Kidney (tissue), 14 donors: ENCODE results near the gene SLC22A9. TPM values are rescaled to one million over a fixed set of nuclear protein-coding genes. Genes with fewer than 3 reads are reported as not detected.

ENCODE experiments used
- DNase-seq, 5 donors: peaks; one replicate each; pipeline ENCODE4 v3.0.0-alpha.2; 2013 to 2020
- FAIRE-seq: peaks from 2 replicates; lab custom pipeline; 2012; peaks lifted over from hg19 to GRCh38; lab: Jason Lieb, UNC
- H3K27ac ChIP-seq, 2 donors: one replicate each; pipeline ENCODE4 v1.7.0; 2013; ENCODE audit warnings: low read depth in 2 of 2, low read length in 2 of 2, inconsistent platforms in 1 of 2
- H3K27me3 ChIP-seq: one replicate; pipeline ENCODE4 v1.7.1; 2013; ENCODE audit warnings: low read length, inconsistent platforms; ENCODE audit not compliant: control insufficient read depth, insufficient read depth
- H3K36me3 ChIP-seq, 3 donors: one replicate each; pipeline versions ENCODE4 v1.7.0 to v1.7.1; 2013; ENCODE audit warnings: low read length in 3 of 3, control low read depth in 1 of 3, inconsistent platforms in 1 of 3; ENCODE audit not compliant: insufficient read depth in 3 of 3, control insufficient read depth in 2 of 3
- H3K4me1 ChIP-seq, 3 donors: one replicate each; pipeline versions ENCODE4 v1.7.0 to v1.7.1; 2013; ENCODE audit warnings: low read length in 3 of 3, inconsistent platforms in 1 of 3, low read depth in 1 of 3; ENCODE audit not compliant: control insufficient read depth in 2 of 3, insufficient read depth in 2 of 3
- H3K4me3 ChIP-seq, 3 donors: one replicate each; pipeline versions ENCODE4 v1.7.0 to v1.8.1; 2013; ENCODE audit warnings: low read length in 3 of 3, control low read depth in 1 of 3, inconsistent platforms in 1 of 3
- H3K9ac ChIP-seq, 3 donors: one replicate each; pipeline versions ENCODE4 v1.7.0 to v1.7.1; 2013; ENCODE audit warnings: low read length in 3 of 3, control low read depth in 1 of 3, inconsistent platforms in 1 of 3
- H3K9me3 ChIP-seq, 3 donors: one replicate each; pipeline versions ENCODE4 v1.7.0 to v1.7.1; 2013; ENCODE audit warnings: low read length in 3 of 3, control low read depth in 1 of 3, inconsistent platforms in 1 of 3; ENCODE audit not compliant: control insufficient read depth in 2 of 3, insufficient read depth in 1 of 3
- CTCF ChIP-seq: IDR thresholded peaks from 3 replicates; pipeline ENCODE4 v1.5.1; 2012; ENCODE audit warnings: mild to moderate bottlenecking, moderate library complexity, borderline replicate concordance; ENCODE audit not compliant: insufficient read depth; ENCODE audit errors: extremely low read depth
- intact Hi-C: fragments of 100-400 bp; cut with DNase I; formaldehyde crosslinking; loops from one replicate; pipeline ENCODE4 v1.11.1; 2022
- polyA plus RNA-seq: library from polyadenylated mRNA; stranded (reverse); fragments of 350-450 nt; fragmentation: Illumina TruSeq; extraction: RNeasy Lipid Tissue Mini Kit (QIAGEN cat#74804); gene quantifications from one replicate; pipeline ENCODE4 v1.2.3, GENCODE V29; 2014; ENCODE audit warnings: low read depth, low replicate concordance; ENCODE audit not compliant: insufficient read depth
- total RNA-seq: library from RNA; stranded (reverse); fragmentation: NEBNext Ultra II Directional; extraction: Animal tissue kit (Norgen Biotek cat#: 25700); gene quantifications from one replicate; pipeline ENCODE4 v1.2.1, GENCODE V29; 2021
- donor health status: control.
- donor health status: control.
- donor health status: control.
- donor health status: control.
- donor health status: control.
- donor health status: DM: yes; HTN: yes; CAD: no.
- donor health status: Normal renal cell carcinoma (clear cell type).

Gene SLC22A9
- total and polyA plus RNA-seq, 2 donors from 2014 or later = not detected

DNA sequence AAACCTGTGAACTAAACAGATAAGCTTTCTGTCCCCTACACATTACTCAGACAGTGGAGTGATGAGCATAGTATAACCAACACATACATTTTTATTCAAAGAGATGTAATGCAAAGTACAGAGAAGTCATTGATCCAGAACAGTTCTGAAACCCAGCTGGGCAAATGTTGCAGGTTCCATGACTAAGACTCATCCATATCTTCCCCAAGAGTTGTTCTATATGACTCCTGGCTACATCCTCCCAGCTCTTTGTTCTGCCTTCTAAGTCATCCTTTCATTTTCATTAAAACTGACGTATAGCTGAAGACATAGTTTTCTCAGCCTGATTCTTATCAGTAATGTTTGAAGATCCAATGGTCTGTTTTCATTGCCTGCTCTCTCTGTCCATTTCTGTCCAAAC is 74.1 kb downstream of the SLC22A9 start:
- Histone ChIP-seq H3K4me1 (no peaks in the 10 kb centered on the region), H3K36me3 (no peaks in the 10 kb centered on the region), H3K9me3 (no peaks in the 10 kb centered on the region), H3K4me3 (no peak overlapping the region), H3K27ac (no peak overlapping the region), H3K9ac (no peak overlapping the region), H3K27me3 (no peaks in the 10 kb centered on the region)
- FAIRE-seq = no peak
- DNase-seq = no peak
- intact Hi-C loops = no loop called here
- no peak for TF ChIP-seq CTCF

GRCh38 chr11:63444160-63444559 is 74.6 kb downstream of the SLC22A9 start:
- no peak for DNase-seq
- no peaks in the 10 kb centered on the region for H3K36me3 ChIP-seq
- H3K4me3 ChIP-seq = no peak overlapping the region
- H3K4me1 ChIP-seq = no peaks in the 10 kb centered on the region
- intact Hi-C loops = no loop called here
- FAIRE-seq = no peak
- H3K9ac ChIP-seq = no peak overlapping the region
- no peaks in the 10 kb centered on the region for H3K9me3 ChIP-seq
- TF ChIP-seq CTCF = no peak
- no peaks in the 10 kb centered on the region for H3K27me3 ChIP-seq
- no peak overlapping the region for H3K27ac ChIP-seq

GRCh38 chr11:63445118-63445517 is 75.5 kb downstream of the SLC22A9 start:
- intact Hi-C loops = no loop called here
- FAIRE-seq (no peak), DNase-seq (no peak)
- Histone ChIP-seq H3K9ac (no peak overlapping the region), H3K27ac (no peak overlapping the region), H3K4me1 (no peaks in the 10 kb centered on the region), H3K9me3 (no peaks in the 10 kb centered on the region), H3K27me3 (no peaks in the 10 kb centered on the region), H3K4me3 (no peak overlapping the region), H3K36me3 (no peaks in the 10 kb centered on the region)
- no peak for TF ChIP-seq CTCF

GRCh38 chr11:63445720-63446119 is 76.1 kb downstream of the SLC22A9 start:
- Histone ChIP-seq H3K9me3 (no peaks in the 10 kb centered on the region), H3K27me3 (no peaks in the 10 kb centered on the region), H3K4me1 (no peaks in the 10 kb centered on the region), H3K4me3 (no peak overlapping the region), H3K9ac (no peak overlapping the region), H3K27ac (no peak overlapping the region), H3K36me3 (no peaks in the 10 kb centered on the region)
- DNase-seq = no peak
- intact Hi-C loops = no loop called here
- TF ChIP-seq CTCF = no peak
- no peak for FAIRE-seq
